ENCODE data around the gene FRYL. TPM values are rescaled to one million over a fixed set of nuclear protein-coding genes. Genes with fewer than 3 reads are reported as not detected.

FRYL gene
- total and polyA plus RNA-seq, 2 of the 8 experiments (the other 6 are each of a cell fraction or from before 2014, with no cell fraction given) = 8.0 to 36.5 TPM

- TF ChIP-seq, protein P1, sequence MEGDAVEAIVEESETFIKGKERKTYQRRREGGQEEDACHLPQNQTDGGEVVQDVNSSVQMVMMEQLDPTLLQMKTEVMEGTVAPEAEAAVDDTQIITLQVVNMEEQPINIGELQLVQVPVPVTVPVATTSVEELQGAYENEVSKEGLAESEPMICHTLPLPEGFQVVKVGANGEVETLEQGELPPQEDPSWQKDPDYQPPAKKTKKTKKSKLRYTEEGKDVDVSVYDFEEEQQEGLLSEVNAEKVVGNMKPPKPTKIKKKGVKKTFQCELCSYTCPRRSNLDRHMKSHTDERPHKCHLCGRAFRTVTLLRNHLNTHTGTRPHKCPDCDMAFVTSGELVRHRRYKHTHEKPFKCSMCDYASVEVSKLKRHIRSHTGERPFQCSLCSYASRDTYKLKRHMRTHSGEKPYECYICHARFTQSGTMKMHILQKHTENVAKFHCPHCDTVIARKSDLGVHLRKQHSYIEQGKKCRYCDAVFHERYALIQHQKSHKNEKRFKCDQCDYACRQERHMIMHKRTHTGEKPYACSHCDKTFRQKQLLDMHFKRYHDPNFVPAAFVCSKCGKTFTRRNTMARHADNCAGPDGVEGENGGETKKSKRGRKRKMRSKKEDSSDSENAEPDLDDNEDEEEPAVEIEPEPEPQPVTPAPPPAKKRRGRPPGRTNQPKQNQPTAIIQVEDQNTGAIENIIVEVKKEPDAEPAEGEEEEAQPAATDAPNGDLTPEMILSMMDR (IDR thresholded peaks at IDR 0.05; ENCODE audit: control extremely low read depth in 1 of 3, insufficient read depth in 1 of 3, low read depth in 1 of 3, low read length in 3 of 3) = no peak
- no peak for TF ChIP-seq EZH2 (IDR thresholded peaks at IDR 0.05; ENCODE audit: low read depth, low read length, severe bottlenecking)
- no peak for TF ChIP-seq BACH1 (IDR thresholded peaks at IDR 0.05; ENCODE audit: low read length)
- TF ChIP-seq NRF1 (IDR thresholded peaks at IDR 0.05; ENCODE audit: low read depth, low read length) = no peak
- no peak for TF ChIP-seq TEAD4 (IDR thresholded peaks at IDR 0.05; ENCODE audit: low read depth, low read length)
- no peak for TF ChIP-seq CBX5 (IDR thresholded peaks at IDR 0.05; ENCODE audit: low read depth, low read length)
- no peak; the same call in 1 of the 2 replicates for TF ChIP-seq SUZ12 (IDR thresholded peaks at IDR 0.05; ENCODE audit: low read length)
- TF ChIP-seq CTBP2 (IDR thresholded peaks at IDR 0.05; ENCODE audit: borderline replicate concordance, insufficient read depth, insufficient read length, low read length) = no peak
Observed at GRCh38 chr4:48484494-48485168, 295.4 kb downstream of the FRYL start (continued).

All from H1 (cell line).